ENCODE measurements around the gene ELP5.

ELP5 gene

DNA sequence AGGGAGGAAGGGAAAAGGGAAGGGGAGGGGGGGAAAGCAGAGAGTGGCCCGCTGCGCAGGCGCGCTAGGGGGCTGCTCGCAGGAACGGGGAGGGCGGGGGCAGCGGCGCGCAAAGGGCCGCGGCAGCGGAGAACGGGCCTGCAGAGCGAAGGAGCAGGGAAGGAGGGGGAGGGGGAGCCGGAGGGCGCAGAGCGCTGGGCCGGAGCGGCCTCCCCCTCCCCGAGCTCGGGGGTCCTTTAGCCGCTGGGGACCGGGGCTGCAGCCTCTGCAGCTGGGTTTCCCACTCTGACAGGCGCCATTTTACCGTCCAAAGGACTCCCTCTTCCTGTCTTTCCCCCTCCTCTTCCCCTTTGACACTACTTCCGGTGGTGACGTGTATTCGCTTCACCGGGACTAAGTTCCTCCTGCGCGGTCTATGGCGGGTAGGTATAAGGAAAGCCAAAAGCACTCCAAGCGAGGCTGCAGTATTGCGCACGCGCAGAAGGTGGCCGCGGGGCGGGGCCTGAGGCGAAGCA is 297 bp upstream of the ELP5 start, which contains the start of gene CTDNEP1:
Gene CTDNEP1 (minus strand): TSS at position 74 of the 515 bp plus-strand sequence. CDS start 438 bp downstream, outside the sequence.
- H3K9me3 ChIP-seq (ENCODE audit: control insufficient read depth, insufficient read depth, low read length) = no peaks in the 10 kb centered on the region

DNA sequence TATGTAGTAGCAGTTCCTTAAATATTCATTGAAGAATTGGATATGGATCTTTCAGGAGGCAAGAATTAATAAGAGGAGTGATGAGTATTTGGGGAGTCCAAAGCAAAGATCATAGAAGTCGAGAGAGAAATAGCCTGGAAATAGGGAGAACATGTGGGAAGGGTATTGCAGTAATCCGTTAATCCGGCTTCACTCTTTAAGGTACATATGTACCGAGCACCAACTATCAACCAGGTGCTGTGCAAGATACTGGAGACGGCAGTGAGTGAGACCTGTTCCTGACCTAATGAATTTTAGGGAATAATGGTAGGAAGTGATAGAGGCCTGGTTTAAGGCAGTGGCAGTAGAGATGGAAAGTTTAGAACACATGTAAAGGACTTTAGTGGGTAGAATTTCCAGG is 1.1 kb downstream of the ELP5 start:
- H3K9ac ChIP-seq (ENCODE audit: low read depth, low read length) = peak overlapping the region; percentile 90
- peaks cover 8% of the 10 kb centered on the region for H3K36me3 ChIP-seq (ENCODE audit: control insufficient read depth, insufficient read depth, low read length)
- no peaks in the 10 kb centered on the region for H3K9me3 ChIP-seq (ENCODE audit: control insufficient read depth, insufficient read depth, low read length)
- peak overlapping the region; percentile 92 for H3K4me3 ChIP-seq (ENCODE audit: low read depth, low read length)
- peaks cover 7% of the 10 kb centered on the region for H3K4me1 ChIP-seq (ENCODE audit: control insufficient read depth, insufficient read depth, low read length)
- H3K27me3 ChIP-seq (ENCODE audit: control insufficient read depth, insufficient read depth, low read length) = no peaks in the 10 kb centered on the region

More for the DNA sequence above, 297 bp upstream of the ELP5 start, which contains the start of gene CTDNEP1:
- Histone ChIP-seq H3K4me3 (ENCODE audit: low read depth, low read length) (peak within 1 kb of the TSS; percentile 92), H3K9ac (ENCODE audit: low read depth, low read length) (peak within 1 kb of the TSS; percentile 90), H3K4me1 (ENCODE audit: control insufficient read depth, insufficient read depth, low read length) (peaks cover 7% of the 10 kb centered on the region), H3K36me3 (ENCODE audit: control insufficient read depth, insufficient read depth, low read length) (peaks cover 3% of the 10 kb centered on the region), H3K27me3 (ENCODE audit: control insufficient read depth, insufficient read depth, low read length) (no peaks in the 10 kb centered on the region)

DNA sequence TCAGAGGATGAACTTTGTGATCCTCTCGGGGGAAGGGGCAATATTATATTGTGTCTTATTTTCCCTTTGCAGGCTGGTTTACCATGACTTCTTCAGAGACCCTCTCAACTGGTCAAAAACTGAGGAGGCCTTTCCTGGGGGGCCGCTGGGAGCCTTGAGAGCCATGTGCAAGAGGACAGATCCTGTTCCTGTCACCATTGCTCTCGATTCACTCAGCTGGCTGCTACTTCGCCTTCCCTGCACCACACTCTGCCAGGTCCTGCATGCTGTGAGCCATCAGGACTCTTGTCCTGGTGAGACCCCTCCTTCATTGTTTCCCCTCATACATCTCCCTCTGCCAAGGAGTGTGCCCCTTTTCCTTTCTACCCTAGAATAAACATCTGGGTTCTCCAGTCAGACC is 2.5 kb downstream of the ELP5 start:
- no peaks in the 10 kb centered on the region for H3K27me3 ChIP-seq (ENCODE audit: control insufficient read depth, insufficient read depth, low read length)
- H3K4me1 ChIP-seq (ENCODE audit: control insufficient read depth, insufficient read depth, low read length) = peaks cover 7% of the 10 kb centered on the region
- no peaks in the 10 kb centered on the region for H3K9me3 ChIP-seq (ENCODE audit: control insufficient read depth, insufficient read depth, low read length)
- H3K4me3 ChIP-seq (ENCODE audit: low read depth, low read length) = no peak overlapping the region
- peaks cover 17% of the 10 kb centered on the region for H3K36me3 ChIP-seq (ENCODE audit: control insufficient read depth, insufficient read depth, low read length)
- no peak overlapping the region for H3K9ac ChIP-seq (ENCODE audit: low read depth, low read length)

GRCh38 chr17:7256766-7257456 is 4.9 kb downstream of the ELP5 start:
- Histone ChIP-seq H3K9ac (ENCODE audit: low read depth, low read length) (no peak overlapping the region), H3K4me3 (ENCODE audit: low read depth, low read length) (no peak overlapping the region), H3K4me1 (ENCODE audit: control insufficient read depth, insufficient read depth, low read length) (peaks cover 7% of the 10 kb centered on the region), H3K9me3 (ENCODE audit: control insufficient read depth, insufficient read depth, low read length) (no peaks in the 10 kb centered on the region), H3K36me3 (ENCODE audit: control insufficient read depth, insufficient read depth, low read length) (peaks cover 24% of the 10 kb centered on the region), H3K27me3 (ENCODE audit: control insufficient read depth, insufficient read depth, low read length) (no peaks in the 10 kb centered on the region)

- Histone ChIP-seq H3K4me1 (ENCODE audit: control insufficient read depth, insufficient read depth, low read length) (peaks cover 4% of the 10 kb centered on the region), H3K27me3 (ENCODE audit: control insufficient read depth, insufficient read depth, low read length) (no peaks in the 10 kb centered on the region), H3K9me3 (ENCODE audit: control insufficient read depth, insufficient read depth, low read length) (no peaks in the 10 kb centered on the region), H3K4me3 (ENCODE audit: low read depth, low read length) (no peak overlapping the region), H3K36me3 (ENCODE audit: control insufficient read depth, insufficient read depth, low read length) (peaks cover 24% of the 10 kb centered on the region), H3K9ac (ENCODE audit: low read depth, low read length) (no peak overlapping the region)
Observed at GRCh38 chr17:7258731-7259554, 6.9 kb downstream of the ELP5 start.

DNA sequence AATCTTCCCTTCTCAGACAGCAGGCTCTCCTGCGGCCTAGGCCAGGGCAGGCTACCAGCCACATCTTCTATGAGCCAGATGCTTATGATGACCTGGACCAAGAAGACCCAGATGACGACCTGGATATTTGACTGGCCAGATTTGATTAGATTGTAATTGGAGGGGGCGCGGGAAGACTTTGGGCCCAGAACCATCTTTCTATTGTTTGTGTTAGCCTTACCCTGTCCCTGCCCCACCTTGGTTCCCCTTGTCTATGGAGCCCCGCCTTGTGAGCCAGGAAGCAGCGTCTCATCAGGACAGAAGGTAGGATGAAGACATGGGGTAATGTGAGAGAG is 7.5 kb downstream of the ELP5 start:
- Histone ChIP-seq H3K4me1 (ENCODE audit: control insufficient read depth, insufficient read depth, low read length) (peaks cover 9% of the 10 kb centered on the region), H3K9me3 (ENCODE audit: control insufficient read depth, insufficient read depth, low read length) (no peaks in the 10 kb centered on the region), H3K27me3 (ENCODE audit: control insufficient read depth, insufficient read depth, low read length) (no peaks in the 10 kb centered on the region), H3K36me3 (ENCODE audit: control insufficient read depth, insufficient read depth, low read length) (peaks cover 24% of the 10 kb centered on the region), H3K9ac (ENCODE audit: low read depth, low read length) (no peak overlapping the region), H3K4me3 (ENCODE audit: low read depth, low read length) (no peak overlapping the region)

GRCh38 chr17:7260151-7260550 is 8.1 kb downstream of the ELP5 start:
- Histone ChIP-seq H3K36me3 (ENCODE audit: control insufficient read depth, insufficient read depth, low read length) (peaks cover 22% of the 10 kb centered on the region), H3K9me3 (ENCODE audit: control insufficient read depth, insufficient read depth, low read length) (no peaks in the 10 kb centered on the region), H3K27me3 (ENCODE audit: control insufficient read depth, insufficient read depth, low read length) (no peaks in the 10 kb centered on the region), H3K9ac (ENCODE audit: low read depth, low read length) (peak overlapping the region; percentile 94), H3K4me3 (ENCODE audit: low read depth, low read length) (peak overlapping the region; percentile 98), H3K4me1 (ENCODE audit: control insufficient read depth, insufficient read depth, low read length) (peaks cover 10% of the 10 kb centered on the region)

DNA sequence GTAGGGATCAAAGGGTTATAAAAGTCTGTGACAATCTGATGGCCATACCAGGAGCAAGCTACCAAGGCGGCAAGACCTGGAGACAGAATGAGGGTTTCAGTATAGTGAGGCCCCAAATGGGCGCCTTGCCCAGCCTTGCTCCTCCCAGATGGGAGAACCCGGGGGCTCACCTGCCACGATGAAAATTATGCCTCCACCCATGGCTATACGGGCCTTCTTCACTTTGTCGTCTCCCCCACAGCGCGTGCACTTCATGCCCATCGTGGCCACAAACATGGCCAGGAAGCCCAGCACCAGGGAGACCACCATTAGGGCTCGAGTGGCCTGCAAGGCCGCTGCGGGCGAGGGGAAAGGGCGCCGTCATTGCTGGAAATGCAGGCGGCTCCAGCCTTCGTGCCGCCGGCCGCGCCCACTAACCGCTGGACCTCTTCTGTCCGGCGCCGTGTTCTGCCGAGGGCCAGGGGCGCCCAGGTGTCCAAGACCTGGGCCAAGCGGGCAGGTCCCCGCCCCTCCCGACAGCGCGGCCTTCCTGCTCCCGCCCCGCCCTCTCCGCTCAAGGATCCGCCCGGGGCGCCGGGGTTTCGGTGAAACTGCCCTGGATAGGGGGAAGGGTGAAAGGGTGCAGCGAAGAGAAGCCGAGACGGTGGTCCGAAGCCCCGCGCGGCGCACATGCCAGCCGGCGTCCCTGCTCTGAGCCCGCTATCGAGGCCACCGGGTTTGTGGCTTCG is 8.8 kb downstream of the ELP5 start:
- Histone ChIP-seq H3K4me1 (ENCODE audit: control insufficient read depth, insufficient read depth, low read length) (peaks cover 10% of the 10 kb centered on the region), H3K4me3 (ENCODE audit: low read depth, low read length) (peak overlapping the region; percentile 98), H3K36me3 (ENCODE audit: control insufficient read depth, insufficient read depth, low read length) (peaks cover 22% of the 10 kb centered on the region), H3K9me3 (ENCODE audit: control insufficient read depth, insufficient read depth, low read length) (no peaks in the 10 kb centered on the region), H3K27me3 (ENCODE audit: control insufficient read depth, insufficient read depth, low read length) (no peaks in the 10 kb centered on the region), H3K9ac (ENCODE audit: low read depth, low read length) (peak overlapping the region; percentile 94)

DNA sequence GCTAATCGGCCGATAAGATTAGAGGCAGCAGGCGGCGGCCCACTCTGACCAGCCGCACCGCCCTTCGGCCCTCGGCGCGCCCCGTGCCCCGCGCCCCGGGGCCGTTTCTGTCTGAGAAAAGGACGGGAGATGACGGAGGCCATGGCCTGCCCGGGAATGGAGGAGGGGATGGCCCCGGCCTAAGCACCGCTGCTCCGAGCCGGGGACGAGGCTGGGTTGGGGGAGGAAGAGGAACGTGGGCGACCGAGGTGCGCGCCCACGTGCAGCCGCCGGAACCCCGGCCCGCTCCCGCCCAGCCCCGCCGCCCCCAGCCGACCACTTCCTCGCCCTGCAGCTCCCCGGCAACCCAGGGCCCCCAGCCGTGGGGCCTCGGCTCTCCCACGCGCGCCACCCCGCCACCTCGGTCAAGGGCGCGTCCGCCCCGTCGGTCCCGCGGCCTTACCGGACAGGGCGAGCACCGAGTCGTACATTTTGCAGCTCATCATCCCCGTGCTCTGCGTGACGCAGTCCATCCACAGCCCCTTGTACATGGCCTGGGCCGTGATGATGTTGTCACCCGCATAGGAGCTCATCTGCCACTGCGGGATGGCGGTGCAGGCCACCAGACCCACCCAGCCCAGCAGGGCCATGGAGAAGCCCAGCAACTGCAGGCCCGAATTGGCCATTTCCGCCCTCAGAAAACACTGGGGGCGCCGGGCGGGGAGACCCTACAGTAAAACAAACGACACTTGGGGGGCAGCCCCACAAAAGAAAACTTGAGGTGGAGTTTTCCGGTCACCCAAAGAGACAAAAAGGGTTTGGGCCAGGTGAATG is 9.6 kb downstream of the ELP5 start:
- H3K9ac ChIP-seq (ENCODE audit: low read depth, low read length) = peak overlapping the region; percentile 94
- peak overlapping the region; percentile 98 for H3K4me3 ChIP-seq (ENCODE audit: low read depth, low read length)
- H3K4me1 ChIP-seq (ENCODE audit: control insufficient read depth, insufficient read depth, low read length) = peaks cover 12% of the 10 kb centered on the region
- no peaks in the 10 kb centered on the region for H3K9me3 ChIP-seq (ENCODE audit: control insufficient read depth, insufficient read depth, low read length)
- peaks cover 22% of the 10 kb centered on the region for H3K36me3 ChIP-seq (ENCODE audit: control insufficient read depth, insufficient read depth, low read length)
- H3K27me3 ChIP-seq (ENCODE audit: control insufficient read depth, insufficient read depth, low read length) = no peaks in the 10 kb centered on the region

DNA sequence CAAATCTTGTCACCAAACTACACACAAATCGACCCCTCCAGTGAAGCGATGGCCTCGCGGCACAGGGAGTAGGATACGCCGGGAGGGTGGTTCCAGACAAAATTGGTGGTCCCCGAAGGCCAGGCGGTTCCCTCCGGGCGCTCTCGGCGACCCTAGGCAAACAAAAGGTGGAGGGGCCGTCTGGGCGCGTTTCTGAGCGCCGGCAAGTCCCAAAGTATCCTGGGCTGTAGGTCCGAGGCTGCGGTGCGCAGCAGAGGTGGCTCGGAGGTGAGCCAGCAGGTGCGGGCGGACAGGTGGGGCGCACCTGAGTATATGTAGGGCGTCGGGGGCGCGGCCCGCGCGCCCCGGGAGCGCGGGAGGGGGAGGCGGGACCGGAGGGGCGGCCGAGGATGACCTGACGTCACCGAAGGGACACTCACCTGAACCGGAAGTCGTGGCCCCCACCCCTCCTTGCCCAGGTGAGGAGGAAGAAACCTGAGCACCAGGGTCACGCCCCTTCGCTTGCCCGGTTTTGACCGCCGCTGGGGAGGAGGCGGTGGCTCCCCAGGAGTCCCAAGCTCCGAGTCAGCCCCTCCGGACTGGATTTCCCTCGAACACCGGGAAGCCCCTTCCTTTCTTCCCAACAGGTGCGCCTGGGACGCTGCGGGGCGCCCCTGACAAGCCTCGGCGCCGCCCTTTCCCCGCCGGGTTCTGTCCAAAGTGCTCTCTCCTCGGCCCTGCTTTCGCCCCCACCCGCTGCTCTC is 10.3 kb downstream of the ELP5 start, which contains the start of gene CLDN7:
Gene CLDN7 (minus strand): TSS at position 287 of the 743 bp plus-strand sequence. CDS start 435 bp downstream, outside the sequence.
- peaks cover 20% of the 10 kb centered on the region for H3K36me3 ChIP-seq (ENCODE audit: control insufficient read depth, insufficient read depth, low read length)
- H3K9ac ChIP-seq (ENCODE audit: low read depth, low read length) = peak within 1 kb of the TSS; percentile 94
- H3K9me3 ChIP-seq (ENCODE audit: control insufficient read depth, insufficient read depth, low read length) = no peaks in the 10 kb centered on the region
- H3K4me1 ChIP-seq (ENCODE audit: control insufficient read depth, insufficient read depth, low read length) = peaks cover 12% of the 10 kb centered on the region
- H3K4me3 ChIP-seq (ENCODE audit: low read depth, low read length) = peak within 1 kb of the TSS; percentile 98
- H3K27me3 ChIP-seq (ENCODE audit: control insufficient read depth, insufficient read depth, low read length) = no peaks in the 10 kb centered on the region

Data from iPS-15b (cell line).